ENCODE measurements around the gene APOBEC3B. TPM values are rescaled to one million over a fixed set of nuclear protein-coding genes. Genes with fewer than 3 reads are reported as not detected.

APOBEC3B gene
- total RNA-seq = 1 to 10 TPM in 3 of 4 donors, not detected in 1; 1.1 to 2.7 (median 1.9) TPM

DNA sequence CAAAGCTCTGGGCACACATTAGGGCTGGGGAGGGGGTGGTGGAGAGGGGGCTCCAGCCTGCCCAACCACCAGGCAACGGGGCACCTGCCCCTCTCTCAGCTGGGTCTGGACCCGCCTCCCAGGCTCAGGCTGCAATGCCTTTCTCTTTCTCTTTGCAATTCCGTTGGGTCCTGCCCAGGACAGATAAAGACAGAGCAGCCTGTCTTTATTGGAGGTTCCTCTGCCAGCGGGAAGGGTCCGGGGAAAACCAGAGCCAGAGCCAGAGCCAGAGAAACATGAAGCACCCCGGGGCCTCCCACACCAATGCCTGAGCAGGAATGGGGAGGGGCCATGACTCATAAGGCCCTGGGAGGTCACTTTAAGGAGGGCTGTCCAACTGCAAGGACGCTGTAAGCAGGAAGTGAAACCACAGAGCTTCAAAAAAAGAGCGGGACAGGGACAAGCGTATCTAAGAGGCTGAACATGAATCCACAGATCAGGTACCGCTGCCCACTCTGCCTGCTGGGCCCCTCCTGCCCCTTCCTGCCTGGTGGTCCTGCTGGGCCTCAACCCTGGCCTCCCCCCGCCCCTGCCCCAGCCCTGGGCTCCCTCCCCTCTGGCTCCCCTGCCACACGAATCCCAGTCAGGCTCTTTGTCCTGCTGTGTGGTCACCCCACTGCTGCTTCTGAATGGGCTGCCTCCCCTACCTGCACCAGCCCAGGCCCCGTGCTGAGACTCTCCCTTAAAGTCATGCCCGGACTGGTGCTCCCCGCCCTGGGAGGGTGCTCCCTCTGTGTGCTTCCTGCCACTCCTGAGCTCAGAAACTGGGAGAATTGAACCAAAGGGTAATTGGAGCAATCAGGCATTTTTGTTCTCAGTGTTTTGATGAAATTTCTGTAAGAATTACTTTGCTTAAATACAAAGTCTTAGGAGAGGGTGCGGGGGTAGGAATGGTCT lies at the start of gene APOBEC3B:
Gene APOBEC3B, plus strand, starts transcription at position 356 of the 936 bp plus-strand sequence. Its CDS starts 107 bp downstream, at position 463.
- Histone ChIP-seq H3K36me3 (no peaks in the 10 kb centered on the region), H3K9me3 (no peaks in the 10 kb centered on the region), H3K27ac (peak within 1 kb of the TSS in 3 of 4 donors; percentile 54 to 86 (median 57)), H3K4me1 (peaks cover 0 to 9% (median 6%) of the 10 kb centered on the region in 4 donors), H3K27me3 (no peaks in the 10 kb centered on the region), H3K4me3 (peak within 1 kb of the TSS in 3 of 4 donors; percentile 35 to 57 (median 43))
- DNase-seq = peak in 2 of 3 donors; percentile 87 to 95
- TF ChIP-seq POLR2A (IDR thresholded peaks at IDR 0.05) = peak in 1 of 2 donors; percentile 35
- TF ChIP-seq, protein P1, sequence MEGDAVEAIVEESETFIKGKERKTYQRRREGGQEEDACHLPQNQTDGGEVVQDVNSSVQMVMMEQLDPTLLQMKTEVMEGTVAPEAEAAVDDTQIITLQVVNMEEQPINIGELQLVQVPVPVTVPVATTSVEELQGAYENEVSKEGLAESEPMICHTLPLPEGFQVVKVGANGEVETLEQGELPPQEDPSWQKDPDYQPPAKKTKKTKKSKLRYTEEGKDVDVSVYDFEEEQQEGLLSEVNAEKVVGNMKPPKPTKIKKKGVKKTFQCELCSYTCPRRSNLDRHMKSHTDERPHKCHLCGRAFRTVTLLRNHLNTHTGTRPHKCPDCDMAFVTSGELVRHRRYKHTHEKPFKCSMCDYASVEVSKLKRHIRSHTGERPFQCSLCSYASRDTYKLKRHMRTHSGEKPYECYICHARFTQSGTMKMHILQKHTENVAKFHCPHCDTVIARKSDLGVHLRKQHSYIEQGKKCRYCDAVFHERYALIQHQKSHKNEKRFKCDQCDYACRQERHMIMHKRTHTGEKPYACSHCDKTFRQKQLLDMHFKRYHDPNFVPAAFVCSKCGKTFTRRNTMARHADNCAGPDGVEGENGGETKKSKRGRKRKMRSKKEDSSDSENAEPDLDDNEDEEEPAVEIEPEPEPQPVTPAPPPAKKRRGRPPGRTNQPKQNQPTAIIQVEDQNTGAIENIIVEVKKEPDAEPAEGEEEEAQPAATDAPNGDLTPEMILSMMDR (IDR thresholded peaks at IDR 0.05) = no peak

DNA sequence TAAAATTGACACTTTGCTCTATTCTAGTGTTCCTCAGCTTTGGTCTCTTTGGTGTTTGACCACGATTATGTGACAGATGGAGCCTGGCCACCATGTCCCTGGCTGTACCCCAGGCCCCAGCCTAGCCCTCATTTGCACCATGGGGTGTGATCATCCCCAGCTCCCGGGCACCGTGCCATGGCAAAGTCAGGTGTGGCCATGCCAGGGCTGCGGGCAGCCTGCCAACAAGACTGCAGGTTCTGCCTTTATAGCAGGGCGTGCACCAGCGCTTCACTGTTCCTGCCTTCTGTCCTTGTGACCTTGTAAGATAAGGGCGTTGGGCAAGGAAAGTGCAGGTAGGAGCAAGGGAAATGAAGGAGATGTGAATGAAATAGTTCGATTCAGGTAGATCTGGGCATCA lies 47.1 kb upstream of the APOBEC3B start:
- DNase-seq = peak in 2 of 3 donors; percentile 97 to 99
- H3K4me1 ChIP-seq = peaks cover 0 to 8% (median 0%) of the 10 kb centered on the region in 4 donors
- no peaks in the 10 kb centered on the region for H3K9me3 ChIP-seq
- TF ChIP-seq POLR2A (IDR thresholded peaks at IDR 0.05) = no peak
- no peaks in the 10 kb centered on the region for H3K36me3 ChIP-seq
- peak overlapping the region in 2 of 4 donors; percentile 20 to 55 for H3K27ac ChIP-seq
- H3K4me3 ChIP-seq = no peak overlapping the region
- no peaks in the 10 kb centered on the region for H3K27me3 ChIP-seq

DNA sequence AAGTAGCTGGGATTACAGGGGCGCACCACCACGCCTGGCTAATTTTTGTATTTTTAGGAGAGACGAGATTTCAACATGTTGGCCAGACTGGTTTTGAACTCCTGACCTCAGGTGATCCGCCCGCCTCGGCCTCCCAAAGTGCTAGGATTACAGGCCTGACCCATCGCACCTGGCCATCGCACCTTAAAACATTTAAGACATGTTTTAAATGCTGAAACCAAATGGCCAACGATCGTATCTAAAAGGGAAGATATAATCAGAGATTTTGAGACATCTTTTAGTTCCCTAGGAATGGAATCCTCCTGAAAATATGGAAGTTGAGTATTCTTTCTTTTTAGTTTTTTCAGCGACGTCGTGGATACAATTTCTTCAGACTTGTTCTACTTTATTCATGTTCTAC lies 46.5 kb upstream of the APOBEC3B start:
- no peak overlapping the region for H3K4me3 ChIP-seq
- TF ChIP-seq, protein P1 (IDR thresholded peaks at IDR 0.05) = no peak
- TF ChIP-seq POLR2A (IDR thresholded peaks at IDR 0.05) = no peak
- DNase-seq = no peak
- H3K9me3 ChIP-seq = no peaks in the 10 kb centered on the region
- no peaks in the 10 kb centered on the region for H3K27me3 ChIP-seq
- peak overlapping the region in 2 of 4 donors; percentile 20 to 55 for H3K27ac ChIP-seq
- H3K4me1 ChIP-seq = peaks cover 0 to 8% (median 0%) of the 10 kb centered on the region in 4 donors
- H3K36me3 ChIP-seq = no peaks in the 10 kb centered on the region

DNA sequence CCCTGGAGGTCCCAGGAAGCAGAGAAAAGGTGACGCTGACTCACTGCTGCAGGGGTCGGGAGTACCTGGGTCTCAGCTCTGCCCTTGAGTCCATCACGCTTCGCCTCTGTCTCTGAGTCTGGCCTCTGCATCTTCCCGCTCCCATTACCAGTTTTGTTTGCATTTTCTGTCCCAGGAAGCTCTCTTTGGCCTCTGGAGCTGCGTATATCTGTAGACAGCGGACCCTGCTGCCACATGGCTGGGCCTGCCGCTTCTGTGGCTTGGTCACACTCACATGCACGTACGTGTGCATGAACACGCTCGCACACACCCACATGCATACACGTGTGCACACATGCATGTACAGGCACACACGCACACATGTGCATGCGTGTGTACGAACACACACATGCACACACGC lies 45.6 kb upstream of the APOBEC3B start:
- no peak for TF ChIP-seq POLR2A (IDR thresholded peaks at IDR 0.05)
- TF ChIP-seq, protein P1 (IDR thresholded peaks at IDR 0.05) = no peak
- Histone ChIP-seq H3K27me3 (no peaks in the 10 kb centered on the region), H3K9me3 (no peaks in the 10 kb centered on the region), H3K4me1 (peaks cover 0 to 8% (median 0%) of the 10 kb centered on the region in 4 donors), H3K36me3 (no peaks in the 10 kb centered on the region), H3K4me3 (no peak overlapping the region), H3K27ac (no peak overlapping the region)
- DNase-seq = no peak

DNA sequence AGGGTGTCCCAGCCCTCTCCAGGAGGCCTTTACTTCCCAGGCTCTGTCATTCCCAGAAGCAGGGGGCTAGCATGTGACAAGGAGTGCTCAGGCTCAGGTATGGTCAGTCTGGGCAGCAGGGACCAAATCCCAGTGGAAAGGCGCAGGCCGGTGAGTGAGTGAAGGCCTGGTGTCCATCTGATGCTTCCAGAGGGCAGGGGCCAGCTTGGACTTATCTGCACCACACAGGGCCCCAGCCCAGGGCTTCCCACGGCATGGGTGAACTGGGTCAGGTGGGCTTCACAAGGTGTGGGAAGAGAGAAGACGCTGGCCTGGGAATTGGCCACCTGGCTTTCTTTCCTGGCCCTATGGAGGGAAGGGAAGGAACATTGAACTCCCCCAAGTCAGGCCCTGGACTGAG lies 45.1 kb upstream of the APOBEC3B start:
- TF ChIP-seq, protein P1 (IDR thresholded peaks at IDR 0.05) = no peak
- no peak for TF ChIP-seq POLR2A (IDR thresholded peaks at IDR 0.05)
- no peaks in the 10 kb centered on the region for H3K9me3 ChIP-seq
- H3K4me1 ChIP-seq = peaks cover 0 to 8% (median 2%) of the 10 kb centered on the region in 4 donors
- no peak overlapping the region for H3K4me3 ChIP-seq
- no peak for DNase-seq
- H3K27me3 ChIP-seq = no peaks in the 10 kb centered on the region
- no peak overlapping the region for H3K27ac ChIP-seq
- no peaks in the 10 kb centered on the region for H3K36me3 ChIP-seq

DNA sequence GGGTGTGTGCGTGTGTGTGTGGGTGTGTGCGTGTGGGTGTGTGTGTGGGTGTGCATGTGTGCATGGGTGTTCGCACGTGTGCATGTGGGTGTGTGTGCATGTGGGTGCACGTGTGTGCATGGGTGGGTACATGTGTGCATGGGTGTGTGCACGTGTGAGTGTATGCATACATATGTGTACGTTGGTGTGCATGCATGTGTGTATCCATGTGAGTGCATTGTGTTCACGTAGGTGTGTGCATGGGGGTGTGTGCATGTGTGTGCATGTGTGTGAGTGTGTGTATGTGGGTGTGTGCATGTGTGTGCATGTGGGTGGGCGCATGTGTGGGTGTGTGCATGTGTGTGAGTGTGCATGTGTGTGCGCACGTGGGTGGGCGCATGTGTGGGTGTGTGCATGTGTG lies 44.6 kb upstream of the APOBEC3B start:
- Histone ChIP-seq H3K4me3 (no peak overlapping the region), H3K27me3 (no peaks in the 10 kb centered on the region), H3K27ac (no peak overlapping the region), H3K4me1 (peaks cover 0 to 8% (median 3%) of the 10 kb centered on the region in 4 donors), H3K36me3 (no peaks in the 10 kb centered on the region), H3K9me3 (no peaks in the 10 kb centered on the region)
- DNase-seq = no peak
- no peak for TF ChIP-seq POLR2A (IDR thresholded peaks at IDR 0.05)
- TF ChIP-seq, protein P1 (IDR thresholded peaks at IDR 0.05) = no peak

Data from Peyer's patch (tissue), 4 donors.